Lung (tissue), 12 donors: ENCODE data around the gene PRMT3. TPM values are rescaled to one million over a fixed set of nuclear protein-coding genes. Genes with fewer than 3 reads are reported as not detected.

Source experiments
- ATAC-seq: fragments of 200-7000 bp; cut with Tn5 transposase; one replicate; pipeline ENCODE4 v1.9.1; 2020; ENCODE audit warnings: moderate number of reproducible peaks; ENCODE audit not compliant: insufficient read depth, low FRiP score
- DNase-seq, 3 donors: peaks; one replicate each; pipeline ENCODE4 v3.0.0-alpha.2; 2013 to 2017
- H3K27ac ChIP-seq, 2 donors: one replicate each; pipeline ENCODE4 v1.5.1; 2013; ENCODE audit warnings: mild to moderate bottlenecking in 2 of 2, moderate library complexity in 2 of 2, control low read depth in 1 of 2, inconsistent platforms in 1 of 2, low read depth in 1 of 2, low read length in 1 of 2
- H3K27me3 ChIP-seq, 3 donors: one replicate each; pipeline ENCODE4 v1.5.1; 2013; ENCODE audit warnings: low read length in 2 of 3; ENCODE audit not compliant: control insufficient read depth in 3 of 3, insufficient read depth in 3 of 3
- H3K36me3 ChIP-seq, 4 donors: one replicate each; pipeline ENCODE4 v1.5.1; 2013; ENCODE audit warnings: low read length in 4 of 4, mild to moderate bottlenecking in 1 of 4, moderate library complexity in 1 of 4; ENCODE audit not compliant: control insufficient read depth in 4 of 4, insufficient read depth in 4 of 4
- H3K4me1 ChIP-seq, 5 donors: one replicate each; pipeline ENCODE4 v1.5.1; 2013; ENCODE audit warnings: low read length in 5 of 5, mild to moderate bottlenecking in 2 of 5, moderate library complexity in 1 of 5; ENCODE audit not compliant: control insufficient read depth in 5 of 5, insufficient read depth in 5 of 5
- H3K4me3 ChIP-seq: one replicate; pipeline ENCODE4 v1.5.1; 2013; ENCODE audit warnings: mild to moderate bottlenecking, control low read depth, moderate library complexity
- H3K9ac ChIP-seq, 2 donors: one replicate each; pipeline ENCODE4 v1.5.1; 2013; ENCODE audit warnings: low read length in 2 of 2, control low read depth in 1 of 2; ENCODE audit not compliant: insufficient read depth in 1 of 2
- H3K9me3 ChIP-seq, 4 donors: one replicate each; pipeline ENCODE4 v1.5.1; 2013; ENCODE audit warnings: low read length in 3 of 4, mild to moderate bottlenecking in 1 of 4, moderate library complexity in 1 of 4; ENCODE audit not compliant: control insufficient read depth in 4 of 4, insufficient read depth in 3 of 4
- CTCF ChIP-seq: IDR thresholded peaks from 2 replicates; pipeline ENCODE4 v1.5.1; 2012; ENCODE audit warnings: mild to moderate bottlenecking; ENCODE audit errors: control extremely low read depth, extremely low read depth
- WGBS, 2 donors: extraction: QIAGEN DNeasy Blood & Tissue Kit; methylation state at CpG; one replicate each; pipeline ENCODE4 v1.1.7; 2013; 5-methylcytosine and 5-hydroxymethylcytosine counted together
- polyA plus RNA-seq, 2 donors: library from polyadenylated mRNA; stranded (reverse); fragments of 200-250 nt; gene quantifications; one replicate each; pipeline ENCODE4 v1.2.1, GENCODE V29; 2013
- total RNA-seq, 2 donors: library from RNA; depleted of rRNA in 1 of 2; stranded (reverse); fragments of >200 nt in 1 of 2; gene quantifications; one replicate each; pipeline ENCODE4 v1.2.1, GENCODE V29; 2014 to 2021
- donor health status: control.
- donor health status: control.
- donor health status: Bipolar disorder and iron deficiency.
- donor health status: healthy.
- donor health status: DM: yes; HTN: yes; CAD: no.

PRMT3 gene
- total and polyA plus RNA-seq, 4 donors, result 8.2 to 19.7 (median 10.3) TPM

- H3K36me3 ChIP-seq, result peaks cover 6 to 17% (median 12%) of the 10 kb centered on the region in 4 donors
- no peaks in the 10 kb centered on the region for H3K9me3 ChIP-seq
- no peaks in the 10 kb centered on the region for H3K27me3 ChIP-seq
- H3K27ac ChIP-seq, result no peak overlapping the region
- no peak overlapping the region for H3K4me3 ChIP-seq
- ATAC-seq (no peak), DNase-seq (no peak)
- TF ChIP-seq CTCF, result no peak
- no peak overlapping the region for H3K9ac ChIP-seq
- WGBS, 2 donors, result 95 to 100% methylated on average over 1 of the region's 1 CpG
- H3K4me1 ChIP-seq, result no peaks in the 10 kb centered on the region
Measured at GRCh38 chr11:20403059-20403458, 15.5 kb downstream of the PRMT3 start.

DNA sequence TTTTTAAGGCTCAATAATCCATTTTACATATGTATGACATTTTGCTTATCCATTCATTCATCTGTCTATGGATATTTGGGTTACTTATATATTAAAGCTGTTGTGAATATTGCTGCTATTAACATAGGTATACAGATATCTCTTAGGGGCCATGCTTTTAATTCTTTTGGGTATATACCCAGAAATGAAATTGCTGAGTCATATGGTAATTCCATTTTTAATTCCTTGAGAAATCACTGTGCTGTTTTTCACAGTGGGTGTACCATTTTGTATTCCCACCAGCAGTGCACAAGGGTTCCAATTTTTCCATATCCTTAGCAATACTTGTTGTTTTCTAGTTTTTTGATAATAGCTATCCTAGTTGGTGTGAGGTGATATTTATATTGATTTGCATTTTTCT is 19.0 kb downstream of the PRMT3 start:
- TF ChIP-seq CTCF, result no peak
- Histone ChIP-seq H3K4me1 (no peaks in the 10 kb centered on the region), H3K9me3 (no peaks in the 10 kb centered on the region), H3K27me3 (no peaks in the 10 kb centered on the region), H3K36me3 (peaks cover 7 to 21% (median 10%) of the 10 kb centered on the region in 4 donors), H3K4me3 (no peak overlapping the region), H3K27ac (no peak overlapping the region), H3K9ac (no peak overlapping the region)
- ATAC-seq (no peak), DNase-seq (no peak)

GRCh38 chr11:20407344-20407743 is 19.8 kb downstream of the PRMT3 start:
- TF ChIP-seq CTCF, result no peak
- WGBS, 2 donors, result 65 to 83% methylated on average over 3 of the region's 3 CpGs
- H3K36me3 ChIP-seq, result peaks cover 7 to 17% (median 10%) of the 10 kb centered on the region in 4 donors

DNA sequence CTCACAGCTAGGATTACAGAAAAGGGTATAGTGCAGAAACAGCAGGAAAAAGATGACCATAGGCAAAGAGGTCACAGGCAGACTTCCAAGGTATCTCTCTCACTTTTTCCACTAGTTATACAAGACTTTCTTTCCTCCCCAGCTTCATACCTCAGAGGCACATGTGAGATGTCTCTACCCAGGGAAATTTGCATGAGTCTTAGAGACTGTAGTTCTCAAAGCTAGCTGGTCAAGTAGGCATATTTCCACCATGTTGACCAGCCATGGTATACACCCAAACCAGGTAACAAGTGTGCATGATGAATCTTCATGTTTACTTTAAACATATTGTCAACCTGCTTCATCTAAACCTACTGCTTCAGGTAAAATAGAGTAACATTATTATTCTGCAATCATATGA is 27.9 kb downstream of the PRMT3 start:
- ATAC-seq (no peak), DNase-seq (no peak)
- no peak for TF ChIP-seq CTCF
- no peaks in the 10 kb centered on the region for H3K9me3 ChIP-seq
- no peak overlapping the region for H3K27ac ChIP-seq
- H3K4me3 ChIP-seq, result no peak overlapping the region
- H3K27me3 ChIP-seq, result no peaks in the 10 kb centered on the region
- H3K4me1 ChIP-seq, result no peaks in the 10 kb centered on the region
- H3K36me3 ChIP-seq, result peaks cover 0 to 5% (median 2%) of the 10 kb centered on the region in 4 donors
- H3K9ac ChIP-seq, result no peak overlapping the region

More at GRCh38 chr11:20407344-20407743, 19.8 kb downstream of the PRMT3 start:
- no peaks in the 10 kb centered on the region for H3K9me3 ChIP-seq
- H3K4me1 ChIP-seq, result no peaks in the 10 kb centered on the region
- H3K9ac ChIP-seq, result no peak overlapping the region
- no peaks in the 10 kb centered on the region for H3K27me3 ChIP-seq
- no peak overlapping the region for H3K27ac ChIP-seq
- H3K4me3 ChIP-seq, result no peak overlapping the region
- ATAC-seq, result no peak
- no peak for DNase-seq
